BE2C (cell line): ENCODE results near the gene CPT1A.

Source experiments
- DNase-seq: peaks from one replicate; pipeline ENCODE4 v3.0.0-alpha.2; 2020
- H3K27me3 ChIP-seq: fragments of 250-450 bp; sonication (Bioruptor Pico); 2 replicates; pipeline ENCODE4 v1.5.1; 2020; ENCODE audit warnings: mild to moderate bottlenecking
- H3K36me3 ChIP-seq: fragments of 250-450 bp; sonication (Bioruptor Pico); 2 replicates; pipeline ENCODE4 v1.5.1; 2020; ENCODE audit warnings: mild to moderate bottlenecking
- H3K4me1 ChIP-seq: fragments of 250-450 bp; sonication (Bioruptor Pico); 2 replicates; pipeline ENCODE4 v1.5.1; 2020
- H3K4me3 ChIP-seq: 2 replicates; pipeline ENCODE4 v1.5.1; 2011; ENCODE audit warnings: low read depth, low read length
- H3K9me3 ChIP-seq: fragments of 250-450 bp; sonication (Bioruptor Pico); 2 replicates; pipeline ENCODE4 v1.5.1; 2020
- TF ChIP-seq, protein P1 (sequence below): IDR thresholded peaks from 2 replicates; pipeline ENCODE4 v1.5.1; 2012; ENCODE audit warnings: mild to moderate bottlenecking, low read depth, low read length

The CPT1A gene

DNA sequence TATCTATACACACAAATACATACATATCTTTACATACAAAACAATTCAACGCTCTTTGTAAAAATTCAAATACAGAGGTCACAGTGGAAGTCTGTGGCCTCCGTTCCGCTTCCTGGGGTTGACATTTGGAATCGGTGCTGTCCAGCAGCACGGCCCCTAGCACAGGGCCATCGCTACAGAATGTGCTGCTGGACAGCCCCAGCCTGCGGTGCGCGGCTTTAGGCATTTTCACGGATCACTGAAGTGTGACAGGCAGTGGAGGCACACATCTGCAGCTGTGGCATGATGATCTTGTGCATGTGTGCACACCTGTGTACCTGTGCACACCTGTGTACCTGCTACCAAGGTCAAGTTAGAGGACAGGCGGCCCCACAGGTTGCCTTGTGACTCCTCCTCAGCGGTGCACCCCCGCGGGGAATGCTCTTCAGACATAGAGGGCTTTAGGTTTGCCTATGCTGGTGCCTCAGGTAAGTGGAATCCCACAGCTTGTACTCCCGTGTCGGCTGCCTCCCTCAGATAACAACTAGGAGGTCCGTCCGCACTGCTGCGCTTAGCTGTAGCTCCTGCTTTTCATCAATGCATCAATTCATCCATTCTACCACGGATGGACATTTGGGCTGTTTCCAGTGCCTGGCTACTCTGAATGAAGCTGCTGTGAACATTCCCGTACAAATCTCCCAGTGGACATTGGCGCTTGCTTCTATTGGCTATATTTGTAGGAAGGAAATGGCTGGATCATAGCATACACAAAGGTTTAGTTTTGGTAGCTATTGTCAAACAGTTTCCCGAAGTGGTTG lies 127.5 kb downstream of the CPT1A start:
- no peak for DNase-seq
- Histone ChIP-seq H3K27me3 (no peaks in the 10 kb centered on the region), H3K4me3 (no peak overlapping the region), H3K9me3 (peaks cover 3% of the 10 kb centered on the region), H3K36me3 (no peaks in the 10 kb centered on the region), H3K4me1 (peaks cover 8% of the 10 kb centered on the region)
- TF ChIP-seq, protein P1, sequence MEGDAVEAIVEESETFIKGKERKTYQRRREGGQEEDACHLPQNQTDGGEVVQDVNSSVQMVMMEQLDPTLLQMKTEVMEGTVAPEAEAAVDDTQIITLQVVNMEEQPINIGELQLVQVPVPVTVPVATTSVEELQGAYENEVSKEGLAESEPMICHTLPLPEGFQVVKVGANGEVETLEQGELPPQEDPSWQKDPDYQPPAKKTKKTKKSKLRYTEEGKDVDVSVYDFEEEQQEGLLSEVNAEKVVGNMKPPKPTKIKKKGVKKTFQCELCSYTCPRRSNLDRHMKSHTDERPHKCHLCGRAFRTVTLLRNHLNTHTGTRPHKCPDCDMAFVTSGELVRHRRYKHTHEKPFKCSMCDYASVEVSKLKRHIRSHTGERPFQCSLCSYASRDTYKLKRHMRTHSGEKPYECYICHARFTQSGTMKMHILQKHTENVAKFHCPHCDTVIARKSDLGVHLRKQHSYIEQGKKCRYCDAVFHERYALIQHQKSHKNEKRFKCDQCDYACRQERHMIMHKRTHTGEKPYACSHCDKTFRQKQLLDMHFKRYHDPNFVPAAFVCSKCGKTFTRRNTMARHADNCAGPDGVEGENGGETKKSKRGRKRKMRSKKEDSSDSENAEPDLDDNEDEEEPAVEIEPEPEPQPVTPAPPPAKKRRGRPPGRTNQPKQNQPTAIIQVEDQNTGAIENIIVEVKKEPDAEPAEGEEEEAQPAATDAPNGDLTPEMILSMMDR: no peak

DNA sequence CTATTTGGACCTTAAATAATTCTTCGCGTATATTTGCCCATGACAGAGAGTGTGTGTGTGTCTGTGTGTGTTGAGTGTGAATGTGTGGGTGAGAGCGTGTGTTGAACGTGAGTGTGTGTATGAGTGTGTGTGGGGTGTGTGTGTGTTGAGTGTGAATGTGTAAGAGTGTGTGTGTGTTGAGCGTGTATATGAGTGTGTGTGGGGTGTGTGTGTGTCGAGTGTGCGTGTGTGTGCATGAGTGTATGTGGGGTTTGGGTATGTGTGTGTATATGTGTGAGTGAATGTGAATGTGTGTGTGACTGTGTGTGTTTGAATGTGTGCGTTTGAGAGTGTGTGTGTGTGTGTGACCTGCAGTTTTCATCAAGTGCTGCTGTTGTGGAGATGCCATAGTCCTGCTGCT lies 130.6 kb downstream of the CPT1A start:
- no peaks in the 10 kb centered on the region; the same call in 1 of the 2 replicates for H3K9me3 ChIP-seq
- TF ChIP-seq, protein P1: no peak
- no peak overlapping the region for H3K4me3 ChIP-seq
- no peaks in the 10 kb centered on the region for H3K36me3 ChIP-seq
- no peak for DNase-seq
- peaks cover 8% of the 10 kb centered on the region for H3K4me1 ChIP-seq
- H3K27me3 ChIP-seq: no peaks in the 10 kb centered on the region

GRCh38 chr11:68710409-68710808 lies 131.3 kb downstream of the CPT1A start:
- Histone ChIP-seq H3K4me1 (peaks cover 8% of the 10 kb centered on the region), H3K9me3 (no peaks in the 10 kb centered on the region), H3K27me3 (no peaks in the 10 kb centered on the region), H3K36me3 (no peaks in the 10 kb centered on the region), H3K4me3 (no peak overlapping the region)
- DNase-seq: no peak
- TF ChIP-seq, protein P1: no peak

GRCh38 chr11:68709062-68709461 lies 132.7 kb downstream of the CPT1A start:
- no peaks in the 10 kb centered on the region for H3K36me3 ChIP-seq
- no peak for DNase-seq
- TF ChIP-seq, protein P1: no peak
- peaks cover 8% of the 10 kb centered on the region for H3K4me1 ChIP-seq
- H3K4me3 ChIP-seq: no peak overlapping the region
- H3K27me3 ChIP-seq: no peaks in the 10 kb centered on the region
- H3K9me3 ChIP-seq: no peaks in the 10 kb centered on the region

DNA sequence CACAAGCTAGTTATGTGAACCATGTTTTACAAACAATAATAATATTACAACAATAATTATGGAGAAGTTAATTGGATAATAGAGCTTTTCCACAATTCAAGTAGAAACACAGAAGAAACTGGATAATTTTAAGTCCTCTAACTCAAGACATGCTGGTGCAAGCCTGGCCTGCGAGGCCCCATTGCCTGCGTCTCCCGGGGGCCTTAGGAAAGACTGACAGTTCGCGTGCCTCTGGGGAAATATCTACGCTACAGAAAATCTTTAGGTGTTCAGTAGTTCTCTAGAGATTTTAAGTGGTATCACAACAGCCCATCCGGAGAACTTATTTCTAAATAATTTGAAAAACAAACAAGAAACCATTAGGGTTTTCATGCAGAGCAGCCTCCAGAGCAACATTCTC lies 134.2 kb downstream of the CPT1A start:
- no peak overlapping the region for H3K4me3 ChIP-seq
- no peak for DNase-seq

GRCh38 chr11:68704887-68705286 lies 136.8 kb downstream of the CPT1A start:
- Histone ChIP-seq H3K4me1 (peaks cover 4% of the 10 kb centered on the region), H3K27me3 (no peaks in the 10 kb centered on the region), H3K36me3 (no peaks in the 10 kb centered on the region), H3K4me3 (no peak overlapping the region), H3K9me3 (no peaks in the 10 kb centered on the region)
- DNase-seq: no peak
- TF ChIP-seq, protein P1: no peak

More for the DNA sequence above, 134.2 kb downstream of the CPT1A start:
- TF ChIP-seq, protein P1: no peak
- H3K4me1 ChIP-seq: peaks cover 8% of the 10 kb centered on the region
- no peaks in the 10 kb centered on the region for H3K27me3 ChIP-seq
- H3K9me3 ChIP-seq: no peaks in the 10 kb centered on the region
- no peaks in the 10 kb centered on the region for H3K36me3 ChIP-seq
